G401 (cell line): ENCODE results near the gene GBE1. TPM values are rescaled to one million over a fixed set of nuclear protein-coding genes. Genes with fewer than 3 reads are reported as not detected.

Source experiments
- DNase-seq: peaks from one replicate; pipeline ENCODE4 v3.0.0-alpha.2; 2015; ENCODE audit warnings: low spot score
- in situ Hi-C: cut with HindIII; loops from 2 replicates; pipeline ENCODE4 v1.10.0; 2016; ENCODE audit warnings: low sequenced_read_pairs, mixed read lengths
- total RNA-seq: library from RNA; depleted of rRNA; stranded (reverse); fragments of >200 nt; shearing (Covaris generic); gene quantifications from 2 replicates; pipeline ENCODE4 v1.2.3, GENCODE V29; 2014

GBE1 gene
- total RNA-seq, 1 experiment from 2014 or later: 12.6 TPM

DNA sequence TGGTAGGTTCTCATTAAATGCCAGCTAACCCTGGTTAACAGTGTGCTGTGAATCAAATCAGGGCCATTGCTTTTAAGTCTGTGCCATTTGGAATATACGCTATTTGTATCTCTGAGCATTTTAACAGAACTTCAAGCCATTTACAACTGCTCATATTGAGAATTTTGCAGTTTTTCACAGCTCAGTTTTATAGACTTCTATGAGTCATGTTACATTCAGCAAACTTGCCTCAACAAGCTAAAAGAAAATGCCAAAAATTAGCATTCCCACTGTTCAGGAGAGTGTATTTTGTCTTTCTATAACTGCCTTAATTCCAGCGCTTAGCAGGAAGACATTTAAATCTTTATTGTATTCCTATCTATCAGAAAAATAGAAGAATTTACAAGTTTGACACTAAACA, 196.4 kb downstream of the GBE1 start:
- DNase-seq: no peak
- in situ Hi-C loops: no loop called here

GRCh38 chr3:81558106-81558505, 203.3 kb downstream of the GBE1 start:
- in situ Hi-C loops: no loop called here
- DNase-seq: no peak

- DNase-seq: no peak
- in situ Hi-C loops: no loop called here
Measured at GRCh38 chr3:81554801-81555200, 206.6 kb downstream of the GBE1 start.

- in situ Hi-C loops: no loop called here
- no peak for DNase-seq
Measured at GRCh38 chr3:81554388-81554787, 207.1 kb downstream of the GBE1 start.

- in situ Hi-C loops: no loop called here
- DNase-seq: no peak
Measured at GRCh38 chr3:81550415-81550814, 211.0 kb downstream of the GBE1 start.

DNA sequence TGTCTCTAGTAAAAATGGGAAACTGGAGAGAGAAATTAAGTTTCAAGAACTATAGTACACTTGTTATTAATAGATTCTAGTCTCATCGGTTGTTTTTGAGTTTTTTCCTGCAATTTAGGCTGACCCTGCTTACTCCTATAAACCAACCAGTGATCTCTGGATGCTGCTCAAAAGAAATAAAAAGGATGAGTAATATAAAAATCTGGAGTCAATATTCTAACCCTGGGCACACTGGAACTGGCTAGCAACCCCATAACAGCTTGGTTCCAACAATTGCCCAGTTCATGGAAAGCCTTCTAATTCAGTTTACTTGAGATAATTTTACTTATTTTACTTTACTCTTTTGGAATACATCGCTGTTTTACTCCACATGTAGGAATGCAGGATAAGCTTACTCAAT, 211.6 kb downstream of the GBE1 start:
- in situ Hi-C loops: no loop called here
- DNase-seq: no peak

GRCh38 chr3:81549388-81549787, 212.1 kb downstream of the GBE1 start:
- no peak for DNase-seq
- in situ Hi-C loops: no loop called here

DNA sequence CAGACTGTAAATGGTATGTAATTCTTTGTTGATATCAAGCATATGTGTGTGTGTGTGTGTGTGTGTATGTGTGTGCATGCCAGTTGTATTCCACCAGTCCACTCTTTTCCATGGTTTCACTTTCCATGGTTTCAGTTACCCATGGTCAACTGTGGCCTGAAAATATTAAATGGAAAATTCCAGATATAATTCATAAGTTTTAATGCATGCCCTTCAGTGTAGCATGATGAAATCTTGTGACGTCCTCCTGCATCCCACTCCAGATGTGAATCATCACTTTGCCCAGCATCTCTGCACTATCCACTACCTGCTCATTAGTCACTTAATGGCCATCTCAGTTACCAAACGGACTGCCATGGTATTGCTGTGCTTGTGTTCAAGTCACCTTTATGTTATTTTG, 215.9 kb downstream of the GBE1 start:
- no peak for DNase-seq
- in situ Hi-C loops: no loop called here

- in situ Hi-C loops: no loop called here
- no peak for DNase-seq
Measured at GRCh38 chr3:81544385-81544784, 217.1 kb downstream of the GBE1 start.

- in situ Hi-C loops: no loop called here
- DNase-seq: no peak
Measured at GRCh38 chr3:81540787-81541186, 220.7 kb downstream of the GBE1 start.

DNA sequence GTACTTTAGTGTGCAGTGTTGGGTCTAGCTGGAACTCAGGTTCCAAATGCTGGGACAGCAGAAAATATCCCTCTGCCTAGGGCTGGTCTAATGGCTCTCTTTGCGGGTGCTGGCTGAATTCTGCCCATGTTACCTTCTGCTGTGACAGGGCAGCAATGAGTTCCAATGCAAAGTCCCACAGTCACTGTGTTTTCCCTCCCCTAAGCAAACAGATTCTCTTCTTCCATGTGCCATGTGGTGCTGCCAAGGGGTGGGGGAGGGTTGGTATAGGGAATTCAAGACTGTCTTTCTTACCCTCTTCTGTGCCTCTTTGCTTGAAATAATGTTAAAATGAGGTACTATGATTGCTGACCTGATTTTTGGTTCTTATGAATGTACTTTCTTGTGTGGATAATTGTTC, 229.6 kb downstream of the GBE1 start:
- in situ Hi-C loops: no loop called here
- no peak for DNase-seq

GRCh38 chr3:81531263-81531662, 230.2 kb downstream of the GBE1 start:
- DNase-seq: no peak

DNA sequence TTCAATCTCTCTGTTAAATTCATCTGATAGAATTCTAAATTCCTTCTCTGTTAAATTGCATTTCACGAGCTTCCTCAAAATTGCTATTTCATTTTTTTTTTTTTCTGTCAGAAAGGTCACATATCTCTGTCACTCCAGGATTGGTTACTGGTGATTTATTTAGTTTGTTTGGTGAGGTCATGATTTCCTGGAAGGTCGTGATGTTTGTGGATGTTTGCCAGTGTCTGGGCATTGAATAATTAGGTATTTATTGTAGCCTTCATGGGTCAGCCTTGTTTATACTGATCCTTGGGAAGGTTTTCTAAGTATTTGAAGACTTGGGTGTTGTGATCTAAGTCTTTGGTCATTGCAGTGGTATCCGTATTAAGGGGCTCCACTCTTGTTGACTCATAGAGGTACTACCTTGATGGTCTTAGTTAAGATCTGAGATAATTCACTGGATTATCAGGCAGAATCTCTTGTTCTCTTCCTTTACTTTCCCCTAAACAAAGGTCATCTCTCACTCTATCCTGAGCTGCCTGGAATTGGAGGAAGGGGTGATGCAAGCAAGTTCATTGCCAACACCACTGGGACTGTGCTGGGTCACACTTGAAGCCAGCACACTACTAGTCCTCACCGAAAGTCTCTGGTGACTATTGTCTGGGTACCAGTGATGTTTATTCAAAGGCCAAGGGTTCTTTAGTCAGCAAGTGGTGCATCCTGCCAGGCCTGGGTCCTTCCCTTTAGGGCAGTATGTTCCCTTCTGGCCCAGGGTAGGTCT, 231.1 kb downstream of the GBE1 start:
- in situ Hi-C loops: no loop called here
- no peak for DNase-seq

More at GRCh38 chr3:81531263-81531662, 230.2 kb downstream of the GBE1 start:
- in situ Hi-C loops: no loop called here

- no peak for DNase-seq
- in situ Hi-C loops: no loop called here
Measured at GRCh38 chr3:81521855-81522254, 239.6 kb downstream of the GBE1 start.

DNA sequence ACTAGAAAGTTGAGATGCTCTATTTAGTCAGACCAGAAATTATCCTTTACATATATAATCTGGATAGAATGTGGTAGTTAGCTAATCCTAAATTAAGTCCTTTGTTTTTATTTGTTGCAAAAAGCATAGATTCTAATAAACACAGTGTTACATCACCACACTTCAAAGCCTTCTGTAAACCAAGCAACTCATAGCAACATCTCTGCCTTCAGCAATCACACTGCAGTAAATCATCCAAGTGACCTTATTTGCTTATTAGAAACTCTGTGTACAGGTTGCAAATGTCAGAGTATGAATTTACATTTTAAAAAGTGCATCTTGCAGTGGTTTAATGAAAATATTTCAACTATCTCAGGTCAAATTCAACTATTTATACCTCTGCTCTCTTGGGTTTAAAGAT, 242.5 kb downstream of the GBE1 start:
- in situ Hi-C loops: no loop called here

GRCh38 chr3:81516042-81516441, 245.4 kb downstream of the GBE1 start:
- in situ Hi-C loops: no loop called here
- DNase-seq: no peak

More for the DNA sequence above, 242.5 kb downstream of the GBE1 start:
- DNase-seq: no peak

DNA sequence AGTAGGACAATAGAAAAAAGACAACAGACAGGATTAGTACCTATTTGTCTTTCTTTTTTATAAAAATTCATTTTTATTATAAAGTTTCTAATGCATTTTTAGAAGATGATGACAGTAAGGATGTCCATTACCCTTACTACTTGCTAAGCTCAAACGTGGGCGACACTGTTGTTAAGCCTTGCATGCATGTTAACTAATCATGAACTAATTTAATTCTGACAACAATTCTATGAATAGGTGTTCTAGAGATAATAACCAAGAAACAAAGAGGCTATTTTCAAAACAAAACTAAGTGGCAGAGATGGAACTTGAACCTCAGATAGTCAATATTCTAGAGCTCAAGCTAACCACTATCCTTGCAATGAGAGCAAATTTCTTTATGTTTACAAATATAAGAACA, 247.9 kb downstream of the GBE1 start:
- in situ Hi-C loops: no loop called here
- no peak for DNase-seq

- in situ Hi-C loops: no loop called here
- no peak for DNase-seq
Measured at GRCh38 chr3:81503026-81503425, 258.4 kb downstream of the GBE1 start.

DNA sequence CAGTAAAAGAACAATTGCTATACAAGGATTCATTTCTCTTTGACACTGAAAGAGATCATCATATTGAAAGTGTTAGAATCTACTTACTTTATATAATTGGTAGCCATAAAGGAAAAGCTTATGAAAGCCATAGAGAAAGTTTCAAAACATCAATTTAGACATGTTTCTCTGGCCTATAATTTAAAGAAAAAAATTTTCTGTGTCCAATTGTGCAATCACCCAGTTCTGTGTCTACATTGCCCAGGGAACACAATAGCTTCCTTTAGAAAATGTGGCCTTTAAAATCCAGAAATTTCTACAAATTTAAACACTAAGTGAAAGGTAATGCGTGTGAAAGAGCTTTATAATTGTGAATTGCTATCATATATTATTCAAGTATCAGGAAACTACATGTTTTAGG, 259.2 kb downstream of the GBE1 start:
- no peak for DNase-seq
- in situ Hi-C loops: no loop called here

- DNase-seq: no peak
- in situ Hi-C loops: no loop called here
Measured at GRCh38 chr3:81500039-81500438, 261.4 kb downstream of the GBE1 start.

GRCh38 chr3:81497572-81498251, 263.7 kb downstream of the GBE1 start:
- in situ Hi-C loops: no loop called here
- no peak for DNase-seq
